ENCODE results near the gene COA3.

GRCh38 chr17:42827472-42827871 lies 29.0 kb upstream of the COA3 start:
- TF ChIP-seq, protein P1, sequence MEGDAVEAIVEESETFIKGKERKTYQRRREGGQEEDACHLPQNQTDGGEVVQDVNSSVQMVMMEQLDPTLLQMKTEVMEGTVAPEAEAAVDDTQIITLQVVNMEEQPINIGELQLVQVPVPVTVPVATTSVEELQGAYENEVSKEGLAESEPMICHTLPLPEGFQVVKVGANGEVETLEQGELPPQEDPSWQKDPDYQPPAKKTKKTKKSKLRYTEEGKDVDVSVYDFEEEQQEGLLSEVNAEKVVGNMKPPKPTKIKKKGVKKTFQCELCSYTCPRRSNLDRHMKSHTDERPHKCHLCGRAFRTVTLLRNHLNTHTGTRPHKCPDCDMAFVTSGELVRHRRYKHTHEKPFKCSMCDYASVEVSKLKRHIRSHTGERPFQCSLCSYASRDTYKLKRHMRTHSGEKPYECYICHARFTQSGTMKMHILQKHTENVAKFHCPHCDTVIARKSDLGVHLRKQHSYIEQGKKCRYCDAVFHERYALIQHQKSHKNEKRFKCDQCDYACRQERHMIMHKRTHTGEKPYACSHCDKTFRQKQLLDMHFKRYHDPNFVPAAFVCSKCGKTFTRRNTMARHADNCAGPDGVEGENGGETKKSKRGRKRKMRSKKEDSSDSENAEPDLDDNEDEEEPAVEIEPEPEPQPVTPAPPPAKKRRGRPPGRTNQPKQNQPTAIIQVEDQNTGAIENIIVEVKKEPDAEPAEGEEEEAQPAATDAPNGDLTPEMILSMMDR (conservative IDR thresholded peaks at IDR 0.05; ENCODE audit: low read length) = no peak
- no peak for TF ChIP-seq EZH2phosphoT487 (IDR thresholded peaks at IDR 0.05; ENCODE audit: borderline replicate concordance)

Data from Loucy (cell line).